Thyroid gland (tissue), 4 donors: ENCODE measurements around the gene ZSCAN16.

Experiments
- POLR2A ChIP-seq, 2 donors: fragments of 450-650 bp; IDR thresholded peaks; one replicate each; pipeline ENCODE4 v1.6.1; 2017; ENCODE audit warnings: antibody characterized with exemption in 2 of 2, mild to moderate bottlenecking in 2 of 2, moderate library complexity in 1 of 2
- TF ChIP-seq, protein P1 (sequence below), 6 experiments: fragments of 200-600 bp in 3 of 6; fragments of 450-650 bp in 3 of 6; sonication (generic) in 3 of 6; IDR thresholded peaks; one replicate each; pipeline ENCODE4 v1.5.1; 2016 to 2019; ENCODE audit warnings: antibody characterized with exemption in 6 of 6, mild to moderate bottlenecking in 2 of 6, inconsistent platforms in 1 of 6, moderate library complexity in 1 of 6

DNA sequence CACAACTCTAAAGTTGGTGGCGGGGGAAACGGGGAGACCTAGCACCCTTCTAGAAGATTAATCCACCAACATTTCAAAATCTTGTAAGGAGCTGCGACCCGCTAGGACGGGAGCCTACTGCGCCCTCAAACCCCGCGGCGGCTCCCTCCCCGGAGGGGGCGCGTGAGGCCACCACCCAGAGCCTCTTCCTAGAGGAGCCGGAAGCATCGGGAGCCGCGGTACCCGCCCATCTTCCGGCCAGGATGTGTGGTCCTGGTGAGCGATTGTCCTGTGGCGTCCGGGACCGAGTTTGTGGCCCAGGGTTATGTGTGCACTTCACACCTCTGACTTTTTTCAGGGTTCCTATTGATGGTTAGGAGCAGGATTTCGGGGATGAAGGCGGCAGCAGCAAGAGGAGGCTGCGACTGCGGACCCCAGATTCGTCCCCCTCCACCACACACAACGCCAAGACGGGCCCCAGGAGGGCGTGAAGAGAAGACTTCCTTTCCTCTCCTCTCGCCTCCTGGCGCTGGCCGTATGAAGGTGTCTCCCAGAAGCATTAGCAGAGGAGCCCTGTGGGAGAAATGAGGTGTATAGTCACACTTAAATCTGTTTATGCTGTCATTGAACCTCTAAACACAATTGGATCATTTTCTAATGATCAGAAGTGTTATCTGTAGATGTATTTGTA, 33.4 kb upstream of the ZSCAN16 start:
- TF ChIP-seq, protein P1, sequence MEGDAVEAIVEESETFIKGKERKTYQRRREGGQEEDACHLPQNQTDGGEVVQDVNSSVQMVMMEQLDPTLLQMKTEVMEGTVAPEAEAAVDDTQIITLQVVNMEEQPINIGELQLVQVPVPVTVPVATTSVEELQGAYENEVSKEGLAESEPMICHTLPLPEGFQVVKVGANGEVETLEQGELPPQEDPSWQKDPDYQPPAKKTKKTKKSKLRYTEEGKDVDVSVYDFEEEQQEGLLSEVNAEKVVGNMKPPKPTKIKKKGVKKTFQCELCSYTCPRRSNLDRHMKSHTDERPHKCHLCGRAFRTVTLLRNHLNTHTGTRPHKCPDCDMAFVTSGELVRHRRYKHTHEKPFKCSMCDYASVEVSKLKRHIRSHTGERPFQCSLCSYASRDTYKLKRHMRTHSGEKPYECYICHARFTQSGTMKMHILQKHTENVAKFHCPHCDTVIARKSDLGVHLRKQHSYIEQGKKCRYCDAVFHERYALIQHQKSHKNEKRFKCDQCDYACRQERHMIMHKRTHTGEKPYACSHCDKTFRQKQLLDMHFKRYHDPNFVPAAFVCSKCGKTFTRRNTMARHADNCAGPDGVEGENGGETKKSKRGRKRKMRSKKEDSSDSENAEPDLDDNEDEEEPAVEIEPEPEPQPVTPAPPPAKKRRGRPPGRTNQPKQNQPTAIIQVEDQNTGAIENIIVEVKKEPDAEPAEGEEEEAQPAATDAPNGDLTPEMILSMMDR (IDR thresholded peaks at IDR 0.05) = no peak
- TF ChIP-seq POLR2A (IDR thresholded peaks at IDR 0.05) = no peak
